ENCODE results near the gene CFAP45. TPM values are rescaled to one million over a fixed set of nuclear protein-coding genes. Genes with fewer than 3 reads are reported as not detected.

Gene CFAP45
- total RNA-seq, 1 experiment from 2014 or later = 9.3 TPM

DNA sequence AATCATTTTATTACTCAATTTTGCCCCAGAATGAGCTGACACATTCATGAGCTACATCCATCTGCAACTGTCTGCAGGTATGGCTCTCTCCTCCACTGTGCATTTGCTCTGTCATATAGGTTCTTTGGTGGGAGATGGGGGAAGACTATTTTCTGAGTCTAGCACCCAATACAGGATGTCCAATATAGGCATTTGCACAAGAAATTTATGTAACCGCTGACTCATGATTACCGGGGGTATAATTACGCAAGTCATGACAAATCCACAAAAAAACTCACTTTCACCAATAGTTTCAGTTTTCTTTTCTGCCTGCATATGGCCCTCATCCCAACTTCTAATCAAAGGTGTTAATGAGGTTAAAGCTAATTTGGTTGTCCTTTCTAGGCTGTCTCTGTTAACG is 20.0 kb downstream of the CFAP45 start:
- ChIA-PET POLR2A (ENCODE audit: unreplicated experiment) (interaction anchor here (0.6 to 0.7 kb wide), 2 partner anchors 60 to 67 kb away, joined by 3 to 7 read pairs; no protein-coding TSS in a partner anchor), CTCF (interaction anchor here (0.6 to 0.9 kb wide), 2 partner anchors 123 to 499 kb away, joined by 3 to 4 read pairs; no protein-coding TSS in a partner anchor)
- Histone ChIP-seq H3K4me1 (replicated peaks; ENCODE audit: insufficient read depth) (peaks cover 57% of the 10 kb centered on the region), H3K27ac (peak overlapping the region; percentile 98), H4K20me1 (ENCODE audit: insufficient read depth) (no peaks in the 10 kb centered on the region), H3K36me3 (ENCODE audit: low read depth) (no peaks in the 10 kb centered on the region; the same call in 1 of the 2 replicates), H3K4me3 (no peak overlapping the region), H3K79me2 (ENCODE audit: low read depth) (no peaks in the 10 kb centered on the region), H3K9me3 (ENCODE audit: insufficient read depth, low read depth) (no peaks in the 10 kb centered on the region), H3F3A (ENCODE audit: insufficient read depth, low read depth) (peaks cover 43% of the 10 kb centered on the region), H3K27me3 (ENCODE audit: insufficient read depth, low read depth) (no peaks in the 10 kb centered on the region), H3K9me2 (ENCODE audit: insufficient read depth) (no peaks in the 10 kb centered on the region), H3K4me2 (peak overlapping the region; percentile 44), H2AFZ (no peak overlapping the region)
- no TSS peak for BruUV-seq (replicated peaks)
- intact Hi-C loops (cut with micrococcal nuclease; ENCODE audit: unreplicated experiment) = loop anchor here (2.0 kb wide), 1 partner anchor 25 kb away; no protein-coding TSS in a partner anchor
- DNase-seq = peak in 1 of 2 experiments; percentile 59
- TF ChIP-seq EZH2 (IDR thresholded peaks at IDR 0.05; ENCODE audit: low read depth) = no peak
- TF ChIP-seq, protein P1, sequence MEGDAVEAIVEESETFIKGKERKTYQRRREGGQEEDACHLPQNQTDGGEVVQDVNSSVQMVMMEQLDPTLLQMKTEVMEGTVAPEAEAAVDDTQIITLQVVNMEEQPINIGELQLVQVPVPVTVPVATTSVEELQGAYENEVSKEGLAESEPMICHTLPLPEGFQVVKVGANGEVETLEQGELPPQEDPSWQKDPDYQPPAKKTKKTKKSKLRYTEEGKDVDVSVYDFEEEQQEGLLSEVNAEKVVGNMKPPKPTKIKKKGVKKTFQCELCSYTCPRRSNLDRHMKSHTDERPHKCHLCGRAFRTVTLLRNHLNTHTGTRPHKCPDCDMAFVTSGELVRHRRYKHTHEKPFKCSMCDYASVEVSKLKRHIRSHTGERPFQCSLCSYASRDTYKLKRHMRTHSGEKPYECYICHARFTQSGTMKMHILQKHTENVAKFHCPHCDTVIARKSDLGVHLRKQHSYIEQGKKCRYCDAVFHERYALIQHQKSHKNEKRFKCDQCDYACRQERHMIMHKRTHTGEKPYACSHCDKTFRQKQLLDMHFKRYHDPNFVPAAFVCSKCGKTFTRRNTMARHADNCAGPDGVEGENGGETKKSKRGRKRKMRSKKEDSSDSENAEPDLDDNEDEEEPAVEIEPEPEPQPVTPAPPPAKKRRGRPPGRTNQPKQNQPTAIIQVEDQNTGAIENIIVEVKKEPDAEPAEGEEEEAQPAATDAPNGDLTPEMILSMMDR (conservative IDR thresholded peaks at IDR 0.05) = no peak

DNA sequence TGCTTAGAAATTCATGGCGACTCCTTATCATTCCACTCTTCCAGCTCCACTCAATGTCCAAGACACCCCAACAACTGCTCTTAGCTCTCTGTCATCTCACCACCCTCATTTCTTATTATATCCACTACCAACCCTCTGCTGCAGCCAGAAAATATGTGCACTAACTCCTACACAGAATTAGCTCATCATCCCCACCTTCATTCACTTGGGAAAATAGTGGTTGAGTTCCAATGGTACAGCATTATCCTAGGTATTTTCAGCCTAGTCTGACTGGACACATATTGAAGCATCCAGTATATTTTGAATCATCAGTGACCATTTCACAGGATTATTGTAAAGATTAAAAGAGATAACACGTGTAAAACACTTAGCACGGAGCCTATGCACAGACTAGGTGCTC is 20.8 kb downstream of the CFAP45 start:
- POLR2A ChIA-PET (ENCODE audit: unreplicated experiment) = interaction anchor here (0.6 kb wide), 1 partner anchor 67 kb away, joined by 3 read pairs; no protein-coding TSS in a partner anchor
- Histone ChIP-seq H3K4me3 (no peak overlapping the region), H3K9me2 (ENCODE audit: insufficient read depth) (no peaks in the 10 kb centered on the region), H2AFZ (no peak overlapping the region), H4K20me1 (ENCODE audit: insufficient read depth) (no peaks in the 10 kb centered on the region), H3K36me3 (ENCODE audit: low read depth) (no peaks in the 10 kb centered on the region; the same call in 1 of the 2 replicates), H3K79me2 (ENCODE audit: low read depth) (no peaks in the 10 kb centered on the region), H3K4me2 (no peak overlapping the region), H3F3A (ENCODE audit: insufficient read depth, low read depth) (peaks cover 42% of the 10 kb centered on the region), H3K9me3 (ENCODE audit: insufficient read depth, low read depth) (no peaks in the 10 kb centered on the region), H3K27ac (peak overlapping the region; percentile 98), H3K4me1 (replicated peaks; ENCODE audit: insufficient read depth) (peaks cover 57% of the 10 kb centered on the region), H3K27me3 (ENCODE audit: insufficient read depth, low read depth) (no peaks in the 10 kb centered on the region)
- TF ChIP-seq, protein P1 (conservative IDR thresholded peaks at IDR 0.05) = no peak
- TF ChIP-seq EZH2 (IDR thresholded peaks at IDR 0.05; ENCODE audit: low read depth) = no peak
- intact Hi-C loops (cut with micrococcal nuclease; ENCODE audit: unreplicated experiment) = no loop called here
- CTCF ChIA-PET = no interaction called here
- no peak for DNase-seq
- BruUV-seq (replicated peaks) = no TSS peak

DNA sequence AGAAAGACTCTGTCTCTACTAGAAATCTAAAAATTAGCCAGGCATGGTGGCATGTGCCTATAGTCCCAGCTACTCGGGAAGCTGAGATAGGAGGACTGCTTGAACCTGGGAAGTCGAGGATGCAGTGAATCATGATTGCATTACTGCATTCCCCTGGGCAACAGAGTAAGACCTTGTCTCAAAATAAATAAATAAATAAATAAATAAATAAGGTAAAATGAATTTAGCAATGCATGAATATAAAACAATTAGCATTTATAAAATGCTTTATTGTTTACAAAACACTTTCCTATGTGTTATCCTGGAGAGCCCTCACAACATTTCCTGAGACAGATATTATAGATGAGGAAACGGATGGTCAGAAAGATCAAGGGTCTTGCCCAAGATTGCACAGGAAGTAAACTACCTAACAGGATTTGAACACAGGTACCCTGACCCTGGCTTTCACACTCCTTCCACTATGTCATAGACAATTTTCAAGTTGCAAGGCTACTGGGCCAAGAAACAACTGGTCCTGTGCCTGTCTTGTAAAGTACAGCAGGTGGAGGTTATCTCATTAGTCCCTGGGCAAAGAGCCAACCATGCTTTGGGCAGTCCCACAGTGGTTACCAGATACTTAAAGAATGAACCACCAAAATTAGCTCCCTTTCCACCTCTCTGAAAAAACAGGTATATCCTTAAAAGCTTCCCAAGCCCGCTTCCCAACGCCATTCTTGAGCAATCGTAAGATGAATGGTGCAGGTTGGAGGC is 22.1 kb downstream of the CFAP45 start:
- Histone ChIP-seq H3F3A (ENCODE audit: insufficient read depth, low read depth) (peaks cover 35% of the 10 kb centered on the region), H3K9me2 (ENCODE audit: insufficient read depth) (no peaks in the 10 kb centered on the region), H3K79me2 (ENCODE audit: low read depth) (no peaks in the 10 kb centered on the region), H3K27me3 (ENCODE audit: insufficient read depth, low read depth) (no peaks in the 10 kb centered on the region), H3K4me1 (replicated peaks; ENCODE audit: insufficient read depth) (peaks cover 48% of the 10 kb centered on the region), H3K27ac (no peak overlapping the region), H3K4me2 (no peak overlapping the region), H4K20me1 (ENCODE audit: insufficient read depth) (no peaks in the 10 kb centered on the region), H3K4me3 (no peak overlapping the region), H2AFZ (no peak overlapping the region), H3K36me3 (ENCODE audit: low read depth) (no peaks in the 10 kb centered on the region; the same call in 1 of the 2 replicates), H3K9me3 (ENCODE audit: insufficient read depth, low read depth) (no peaks in the 10 kb centered on the region)
- no peak for TF ChIP-seq EZH2 (IDR thresholded peaks at IDR 0.05; ENCODE audit: low read depth)
- TF ChIP-seq, protein P1 (conservative IDR thresholded peaks at IDR 0.05) = no peak
- BruUV-seq (replicated peaks) = no TSS peak
- ChIA-PET CTCF (no interaction called here), POLR2A (ENCODE audit: unreplicated experiment) (interaction anchor here (0.6 to 0.7 kb wide), 2 partner anchors 11 to 45 kb away, joined by 3 read pairs; no protein-coding TSS in a partner anchor)
- intact Hi-C loops (cut with micrococcal nuclease; ENCODE audit: unreplicated experiment) = no loop called here
- DNase-seq = no peak
